ENCODE measurements around the gene BCAN. TPM values are rescaled to one million over a fixed set of nuclear protein-coding genes. Genes with fewer than 3 reads are reported as not detected.

BCAN gene
- polyA plus RNA-seq, 1 donor (not counting 4 experiments of a cell fraction or from before 2014, with no cell fraction given): not detected

GRCh38 chr1:156632355-156632754 is 9.6 kb upstream of the BCAN start:
- FAIRE-seq (no peak), DNase-seq (ENCODE audit: low read depth, low spot score) (no peak)
- dilution Hi-C loops (cut with MboI; ENCODE audit: extremely low pct_ligation_motif_present, low sequenced_read_pairs): no loop called here
- Histone ChIP-seq H3K27ac (ENCODE audit: control insufficient read depth, insufficient read depth, low read length) (no peak overlapping the region), H3K4me1 (ENCODE audit: control insufficient read depth, extremely low read depth, insufficient read depth, low read length) (no peaks in the 10 kb centered on the region), H3K9me3 (ENCODE audit: control insufficient read depth, low read depth, low read length) (no peaks in the 10 kb centered on the region), H3K27me3 (ENCODE audit: control insufficient read depth, extremely low read depth, insufficient read depth, low read length) (peaks cover 7% of the 10 kb centered on the region), H3K9ac (ENCODE audit: control insufficient read depth, extremely low read depth, insufficient read depth, low read length) (no peak overlapping the region), H2AFZ (ENCODE audit: control insufficient read depth, low read length) (no peak overlapping the region), H3K9me1 (ENCODE audit: control insufficient read depth, extremely low read depth, insufficient read depth, low read length) (no peaks in the 10 kb centered on the region), H3K36me3 (ENCODE audit: control insufficient read depth in 2 of 2, extremely low read depth in 1 of 2, insufficient read depth in 2 of 2, low read length in 2 of 2) (no peaks in the 10 kb centered on the region), H3K4me3 (ENCODE audit: control insufficient read depth in 2 of 3, extremely low read depth in 1 of 3, insufficient read depth in 2 of 3, low read depth in 1 of 3, low read length in 3 of 3) (no peak overlapping the region), H3K79me2 (ENCODE audit: control insufficient read depth, insufficient read depth, low read length) (no peaks in the 10 kb centered on the region), H4K20me1 (ENCODE audit: control insufficient read depth, extremely low read depth, insufficient read depth, low read length) (no peaks in the 10 kb centered on the region), H3K4me2 (ENCODE audit: control insufficient read depth, extremely low read depth, insufficient read depth, low read depth, low read length) (no peak overlapping the region)
- TF ChIP-seq CTCF (optimal IDR thresholded peaks at IDR 0.05 in 1 of 3, IDR thresholded peaks at IDR 0.05 in 1 of 3, conservative IDR thresholded peaks at IDR 0.05 in 1 of 3; ENCODE audit: extremely low read depth in 1 of 3, insufficient read depth in 2 of 3, low read length in 3 of 3): no peak
- TF ChIP-seq EZH2 (IDR thresholded peaks at IDR 0.05; ENCODE audit: low read length): no peak

GRCh38 chr1:156638189-156638985 is 3.5 kb upstream of the BCAN start:
- Histone ChIP-seq H3K4me1 (ENCODE audit: control insufficient read depth, extremely low read depth, insufficient read depth, low read length) (no peaks in the 10 kb centered on the region), H3K36me3 (ENCODE audit: control insufficient read depth in 2 of 2, extremely low read depth in 1 of 2, insufficient read depth in 2 of 2, low read length in 2 of 2) (no peaks in the 10 kb centered on the region), H3K9me1 (ENCODE audit: control insufficient read depth, extremely low read depth, insufficient read depth, low read length) (peaks cover 2% of the 10 kb centered on the region), H2AFZ (ENCODE audit: control insufficient read depth, low read length) (no peak overlapping the region), H4K20me1 (ENCODE audit: control insufficient read depth, extremely low read depth, insufficient read depth, low read length) (no peaks in the 10 kb centered on the region), H3K4me2 (ENCODE audit: control insufficient read depth, extremely low read depth, insufficient read depth, low read depth, low read length) (no peak overlapping the region), H3K4me3 (ENCODE audit: control insufficient read depth in 2 of 3, extremely low read depth in 1 of 3, insufficient read depth in 2 of 3, low read depth in 1 of 3, low read length in 3 of 3) (no peak overlapping the region), H3K9ac (ENCODE audit: control insufficient read depth, extremely low read depth, insufficient read depth, low read length) (no peak overlapping the region), H3K27me3 (ENCODE audit: control insufficient read depth, extremely low read depth, insufficient read depth, low read length) (peaks cover 55% of the 10 kb centered on the region), H3K9me3 (ENCODE audit: control insufficient read depth, low read depth, low read length) (no peaks in the 10 kb centered on the region), H3K79me2 (ENCODE audit: control insufficient read depth, insufficient read depth, low read length) (no peaks in the 10 kb centered on the region), H3K27ac (ENCODE audit: control insufficient read depth, insufficient read depth, low read length) (no peak overlapping the region)
- dilution Hi-C loops (cut with MboI; ENCODE audit: extremely low pct_ligation_motif_present, low sequenced_read_pairs): no loop called here
- no peak for TF ChIP-seq CTCF (optimal IDR thresholded peaks at IDR 0.05 in 1 of 3, IDR thresholded peaks at IDR 0.05 in 1 of 3, conservative IDR thresholded peaks at IDR 0.05 in 1 of 3; ENCODE audit: extremely low read depth in 1 of 3, insufficient read depth in 2 of 3, low read length in 3 of 3)
- TF ChIP-seq EZH2 (IDR thresholded peaks at IDR 0.05; ENCODE audit: low read length): no peak
- FAIRE-seq: no peak
- no peak for DNase-seq (ENCODE audit: low read depth, low spot score)

Measured in keratinocyte (primary cell).